Epithelial cell of prostate (primary cell): ENCODE measurements around the gene ARRDC5.
"Not testable (repeated sequence)": the region's sequence is repeated elsewhere in the genome, so short reads cannot be mapped to it uniquely, and the experiment has no call there.

Experiments
- DNase-seq: peaks from one replicate; pipeline ENCODE4 v3.0.0-alpha.2; 2011; ENCODE audit warnings: low read depth, low spot score
- H3K27ac ChIP-seq: fragments of 450-650 bp; 2 replicates; pipeline ENCODE4 v1.5.1; 2017; ENCODE audit warnings: mild to moderate bottlenecking

ARRDC5 gene

DNA sequence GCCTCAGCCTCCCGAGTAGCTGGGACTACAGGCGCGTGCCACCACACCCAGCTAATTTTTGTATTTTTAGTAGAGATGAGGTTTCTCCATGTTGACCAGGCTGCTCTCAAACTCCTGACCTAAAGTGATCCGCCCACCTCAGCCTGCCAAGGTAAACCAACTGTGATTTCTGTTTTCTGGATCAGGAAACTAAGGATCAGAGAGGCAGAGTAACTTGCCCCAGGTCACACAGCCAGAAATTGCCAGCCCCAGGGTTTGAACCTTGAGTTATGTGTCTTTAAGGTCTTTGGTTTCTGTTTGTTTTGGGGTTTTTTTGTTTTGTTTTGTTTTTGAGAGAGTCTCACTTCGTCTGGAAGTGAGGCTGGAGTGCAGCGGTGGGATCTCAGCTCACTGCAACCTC, 31.0 kb downstream of the ARRDC5 start:
- peak overlapping the region; percentile 31 for H3K27ac ChIP-seq
- DNase-seq: no peak

- H3K27ac ChIP-seq: peak overlapping the region; percentile 90
- peak; percentile 66 for DNase-seq
Observed at GRCh38 chr19:4870025-4870700, 32.5 kb downstream of the ARRDC5 start.

- no peak for DNase-seq
- H3K27ac ChIP-seq: peak overlapping the region; percentile 90
Observed at GRCh38 chr19:4868286-4868834, 34.3 kb downstream of the ARRDC5 start.

DNA sequence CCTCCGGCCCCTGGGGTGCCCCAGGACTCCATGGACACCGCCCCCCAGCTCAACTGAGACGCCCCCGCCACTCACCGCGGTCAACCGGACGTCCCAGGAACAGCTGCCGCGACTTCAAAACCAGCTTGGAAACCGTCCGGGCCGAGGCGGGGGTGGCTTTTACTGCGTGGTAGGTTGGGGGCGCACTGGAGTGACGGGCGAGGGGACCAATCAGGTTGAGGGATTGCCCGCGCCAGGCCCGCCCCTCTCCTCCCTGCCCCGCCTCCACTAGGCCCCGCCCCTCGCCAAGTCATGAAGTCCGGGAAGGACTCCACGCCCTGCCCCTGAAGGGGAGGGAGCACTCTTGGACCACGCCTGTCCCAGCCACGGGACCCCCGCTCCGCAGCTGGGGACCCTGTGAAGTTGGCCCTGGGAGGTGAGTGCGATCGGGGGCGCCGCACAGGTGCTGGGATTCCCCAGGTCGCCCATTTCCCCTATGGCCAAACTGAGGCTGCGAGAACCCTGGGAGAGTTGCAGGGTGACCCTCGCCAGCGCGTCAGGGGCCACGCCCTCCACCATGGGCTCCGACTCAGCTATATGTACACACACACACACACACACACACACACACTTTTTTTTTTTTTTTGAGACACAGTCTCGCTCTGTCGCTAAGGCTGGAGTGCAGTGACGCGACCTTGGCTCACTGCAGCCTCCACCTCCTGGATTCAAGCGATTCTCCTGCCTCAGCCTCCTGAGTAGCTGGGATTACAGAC, 35.0 kb downstream of the ARRDC5 start, which contains the start of gene PLIN3:
PLIN3 (minus strand) TSS at position 134 of the 752 bp plus-strand sequence. CDS start 6,273 bp downstream, outside the sequence.
- DNase-seq: peak; percentile 61
- peak within 1 kb of the TSS; percentile 90 for H3K27ac ChIP-seq

- peak overlapping the region; percentile 90 for H3K27ac ChIP-seq
- DNase-seq: no peak
Observed at GRCh38 chr19:4866595-4867424, 35.9 kb downstream of the ARRDC5 start.

DNA sequence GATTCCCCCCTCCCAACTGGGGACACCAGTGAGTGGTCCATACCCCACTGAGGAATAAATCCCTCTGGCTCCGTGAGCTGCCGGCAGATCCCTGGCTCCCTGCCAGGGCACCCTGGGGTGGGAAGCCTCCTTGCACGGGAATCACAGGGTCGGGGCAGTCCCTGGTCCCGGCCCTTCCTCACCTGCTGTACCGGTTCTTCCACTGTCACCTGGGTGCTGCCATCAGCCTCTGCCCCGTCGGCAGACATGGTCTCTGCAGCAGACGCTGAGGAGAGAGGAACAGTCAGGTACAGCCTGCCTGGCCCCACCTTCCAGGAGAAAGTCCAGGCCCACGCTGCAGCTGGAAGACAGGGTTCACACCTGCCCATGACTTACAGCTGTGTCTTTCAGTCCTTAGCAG, 41.5 kb downstream of the ARRDC5 start:
- H3K27ac ChIP-seq: no peak overlapping the region
- DNase-seq: no peak

DNA sequence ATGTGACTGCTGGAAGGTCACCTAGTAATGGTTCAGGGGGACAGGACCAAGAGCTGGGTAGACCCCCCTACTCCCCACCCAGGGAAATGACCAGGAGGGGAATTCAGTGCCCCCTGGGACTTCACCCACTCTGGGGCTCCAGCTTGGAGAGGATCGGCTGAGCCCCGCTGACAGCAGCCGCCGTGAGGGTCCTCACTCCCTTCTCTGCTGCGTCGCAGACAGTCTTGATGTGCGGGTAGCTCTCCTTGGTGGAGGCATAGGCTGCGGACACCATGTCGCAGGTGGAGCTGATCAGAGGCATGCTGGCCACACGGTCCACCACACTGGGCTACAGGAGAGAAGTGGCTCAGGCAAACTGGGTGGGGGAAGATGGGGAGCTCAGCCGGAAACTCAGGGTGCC, 43.0 kb downstream of the ARRDC5 start:
- no peak for DNase-seq
- no peak overlapping the region for H3K27ac ChIP-seq

- not testable (repeated sequence) for H3K27ac ChIP-seq, DNase-seq
Observed at GRCh38 chr19:4856468-4856867, 46.2 kb downstream of the ARRDC5 start.

DNA sequence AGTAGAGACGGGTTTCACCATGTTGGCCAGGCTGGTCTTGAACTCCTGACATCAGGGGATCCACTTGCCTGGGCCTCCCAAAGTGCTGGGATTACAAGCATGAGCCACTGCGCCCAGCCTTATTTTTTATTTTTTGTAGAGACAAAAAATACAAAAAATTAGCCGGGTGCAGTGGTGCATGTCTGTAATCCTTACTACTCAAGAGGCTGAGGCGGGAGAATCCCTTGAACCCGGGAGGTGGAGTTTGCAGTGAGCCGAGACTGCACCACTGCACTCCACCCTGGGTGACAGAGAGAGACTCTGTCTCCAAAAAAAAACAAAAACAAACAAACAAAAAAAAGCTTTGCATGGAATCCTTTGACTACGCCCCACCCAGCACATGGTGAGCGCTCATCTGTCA, 49.2 kb downstream of the ARRDC5 start:
- DNase-seq, H3K27ac ChIP-seq: not testable (repeated sequence)

GRCh38 chr19:4852484-4852883, 50.2 kb downstream of the ARRDC5 start:
- H3K27ac ChIP-seq: no peak overlapping the region
- no peak for DNase-seq

GRCh38 chr19:4851551-4852290, 51.0 kb downstream of the ARRDC5 start:
- H3K27ac ChIP-seq: no peak overlapping the region

GRCh38 chr19:4849019-4849418, 53.7 kb downstream of the ARRDC5 start:
- DNase-seq: no peak
- no peak overlapping the region for H3K27ac ChIP-seq

More at GRCh38 chr19:4851551-4852290, 51.0 kb downstream of the ARRDC5 start:
- DNase-seq: no peak

DNA sequence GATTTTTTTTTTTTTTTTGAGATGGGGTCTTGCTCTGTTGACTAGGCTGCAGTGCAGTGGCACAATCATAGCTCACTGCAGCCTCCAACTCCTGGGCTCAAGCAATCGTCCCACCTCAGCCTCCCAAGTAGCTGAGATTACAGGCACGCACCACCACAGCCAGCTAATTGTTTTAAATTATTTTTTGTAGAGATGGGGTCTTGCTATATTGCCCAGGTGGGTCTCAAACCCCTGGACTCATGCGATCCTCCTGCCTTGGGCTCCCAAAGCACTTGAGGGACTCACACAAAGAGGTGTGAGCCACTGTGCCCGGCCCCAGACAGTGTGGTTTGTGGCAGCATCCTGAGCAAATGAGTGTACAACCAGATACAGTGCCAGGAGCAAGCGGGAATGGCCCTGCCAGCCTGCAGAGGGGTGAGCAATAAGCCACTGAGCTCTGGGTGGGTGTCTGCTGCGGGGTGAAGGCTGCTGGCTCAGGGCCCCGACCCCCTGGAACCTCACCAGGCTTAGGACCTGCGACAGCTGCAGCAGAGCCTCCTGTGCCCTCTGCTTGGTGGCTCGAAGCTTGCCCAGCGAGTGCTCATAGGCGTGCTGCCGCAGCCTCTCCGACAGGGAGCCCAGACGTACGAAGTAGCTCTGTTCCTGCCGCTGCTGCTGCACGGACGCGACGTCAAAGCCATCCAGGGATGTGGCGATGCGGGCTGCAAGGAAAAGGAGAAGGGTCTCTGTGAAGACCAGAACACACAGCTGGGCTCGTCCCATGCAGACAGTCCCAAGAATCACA, 55.3 kb downstream of the ARRDC5 start:
- H3K27ac ChIP-seq: no peak overlapping the region
- DNase-seq: no peak

GRCh38 chr19:4845975-4846374, 56.7 kb downstream of the ARRDC5 start:
- not testable (repeated sequence) for H3K27ac ChIP-seq, DNase-seq

DNA sequence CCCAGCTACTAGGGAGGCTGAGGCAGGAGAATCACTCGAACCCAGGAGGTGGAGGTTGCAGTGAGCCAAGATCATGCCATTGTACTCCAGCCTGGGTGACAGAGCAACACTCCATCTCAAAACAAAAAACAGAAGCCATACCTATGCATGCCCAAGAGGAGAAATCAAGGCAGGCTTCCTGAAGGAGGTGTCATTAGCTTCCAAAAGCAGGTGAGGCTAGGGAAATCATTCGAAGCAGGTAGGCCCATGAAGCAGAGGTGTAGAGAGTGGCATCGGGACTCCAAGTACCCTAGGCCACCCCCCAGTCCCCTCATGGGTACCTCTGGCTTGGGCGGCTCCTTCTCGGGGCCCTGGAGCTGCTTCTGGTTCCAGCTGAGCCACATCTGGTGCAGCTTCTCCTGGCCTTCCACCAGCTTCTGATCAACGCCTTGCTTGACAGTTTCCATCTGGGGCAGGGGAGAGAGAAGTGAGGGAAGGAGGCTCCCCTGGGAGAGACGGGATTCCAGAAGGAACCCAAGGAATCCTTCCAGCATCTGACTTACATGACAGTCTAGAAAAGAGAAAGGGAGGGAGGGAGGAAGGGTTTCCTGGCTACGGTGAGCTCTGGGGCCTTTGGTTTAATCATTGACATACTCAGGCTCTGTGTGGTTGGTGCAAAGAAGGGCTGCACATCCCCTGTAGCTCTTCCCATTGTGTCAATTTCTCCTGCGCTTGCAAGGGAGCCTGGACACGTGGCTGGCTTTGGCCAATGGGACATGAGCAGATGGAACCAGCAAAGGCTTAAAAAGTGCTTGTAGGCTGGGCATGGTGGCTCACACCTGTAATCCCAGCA, 58.1 kb downstream of the ARRDC5 start:
- no peak overlapping the region for H3K27ac ChIP-seq
- DNase-seq: no peak

DNA sequence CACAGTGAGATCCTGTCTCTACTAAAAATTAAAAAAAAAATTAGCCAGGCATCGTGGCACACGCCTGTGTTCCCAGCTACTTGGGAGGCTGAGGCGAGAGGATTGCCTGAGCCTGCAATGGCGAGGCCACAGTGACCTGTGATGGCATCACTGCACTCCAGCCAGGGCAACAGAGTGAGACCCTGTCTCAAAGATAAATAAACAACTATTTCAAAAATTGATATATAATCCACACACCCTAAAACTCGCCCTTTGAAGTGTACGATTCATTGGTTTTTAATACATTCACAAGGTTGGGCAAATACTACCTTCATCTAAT, 59.1 kb downstream of the ARRDC5 start:
- H3K27ac ChIP-seq: no peak overlapping the region

More for the DNA sequence above, 59.1 kb downstream of the ARRDC5 start:
- no peak for DNase-seq
